Measurements from ENCODE around the gene GDPD3.

DNA sequence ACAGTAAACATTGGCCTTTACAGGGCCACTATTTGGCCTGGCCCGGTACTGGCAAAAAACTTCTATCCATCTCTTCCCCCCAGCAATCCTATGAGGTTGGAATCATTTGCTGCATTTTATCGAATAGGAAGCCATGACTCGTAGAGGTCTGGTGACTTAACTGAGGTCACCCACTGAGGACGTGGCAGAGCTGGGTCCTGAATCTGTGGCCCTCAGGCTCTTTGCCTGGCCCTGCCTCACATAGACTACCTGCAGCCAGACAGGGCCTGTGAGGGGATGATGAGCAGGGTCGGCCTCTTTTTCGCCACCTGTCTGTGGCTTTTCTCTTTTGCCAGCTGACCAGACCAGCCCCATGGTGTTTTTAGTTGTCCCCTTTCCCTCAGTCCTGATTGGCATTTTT, 35.7 kb downstream of the GDPD3 start:
- no peak for TF ChIP-seq POLR2AphosphoS5 (IDR thresholded peaks at IDR 0.05)
- TF ChIP-seq CTCF (IDR thresholded peaks at IDR 0.05) = no peak
